Psoas muscle (tissue), 8 donors: ENCODE results near the gene ZIC1. TPM values are rescaled to one million over a fixed set of nuclear protein-coding genes. Genes with fewer than 3 reads are reported as not detected.

Source experiments
- ATAC-seq, 4 donors: fragments of 200-7000 bp; cut with Tn5 transposase; one replicate each; pipeline ENCODE4 v1.9.1; 2020; ENCODE audit warnings: moderate library complexity in 3 of 4, mild to moderate bottlenecking in 2 of 4
- DNase-seq, 2 donors: peaks; one replicate each; pipeline ENCODE4 v3.0.0-alpha.2; 2020
- H3K27ac ChIP-seq: fragments of 200-600 bp; one replicate; pipeline ENCODE4 v1.8.0; 2022
- H3K27me3 ChIP-seq, 3 donors: fragments of 200-600 bp in 1 of 3; one replicate each; pipeline versions ENCODE4 v1.6.1 to v1.8.0; 2013 to 2022; ENCODE audit warnings: low read length in 2 of 3, mild to moderate bottlenecking in 2 of 3, moderate library complexity in 1 of 3; ENCODE audit not compliant: insufficient read depth in 3 of 3
- H3K36me3 ChIP-seq, 2 donors: fragments of 200-600 bp in 1 of 2; one replicate each; pipeline versions ENCODE4 v1.6.1 to v1.8.0; 2013 to 2022; ENCODE audit warnings: low read depth in 1 of 2, mild to moderate bottlenecking in 1 of 2, moderate library complexity in 1 of 2; ENCODE audit not compliant: insufficient read depth in 1 of 2
- H3K4me1 ChIP-seq: fragments of 200-600 bp; one replicate; pipeline ENCODE4 v1.8.0; 2022
- H3K4me3 ChIP-seq: fragments of 200-600 bp; one replicate; pipeline ENCODE4 v1.8.0; 2022; ENCODE audit warnings: mild to moderate bottlenecking
- H3K9me3 ChIP-seq: fragments of 200-600 bp; one replicate; pipeline ENCODE4 v1.8.0; 2022
- WGBS, 3 donors: extraction: QIAGEN DNeasy Blood & Tissue Kit; methylation state at CpG; one replicate each; pipeline versions ENCODE4 v1.1.6 to v1.1.7; 2013; 5-methylcytosine and 5-hydroxymethylcytosine counted together
- intact Hi-C, 2 donors: fragments of 100-400 bp; cut with DNase I; formaldehyde crosslinking; loops; one replicate each; pipeline versions ENCODE4 v1.11.0 to v1.14.2; 2022
- polyA plus RNA-seq, 3 donors: library from polyadenylated mRNA; stranded (reverse); fragments of 200-250 nt; gene quantifications; one replicate each; pipeline ENCODE4 v1.2.3, GENCODE V29; 2013
- total RNA-seq, 4 donors: library from RNA; stranded (reverse); fragmentation: NEBNext Ultra II Directional in 2 of 4; extraction: Animal tissue kit (Norgen Biotek cat#: 25700) in 2 of 4; gene quantifications; one replicate each; pipeline versions ENCODE4 v1.2.1 to v1.2.4, GENCODE V29; 2021 to 2023
- TF ChIP-seq, protein P1 (sequence below): fragments of 200-600 bp; IDR thresholded peaks from one replicate; pipeline ENCODE4 v1.8.0; 2022; ENCODE audit warnings: antibody characterized with exemption
- donor health status: healthy with polysubstance abuse.
- donor health status: DM: no; HTN: no; CAD: no; lungs with moderate emphysema.
- donor health status: Bipolar disorder and iron deficiency.
- donor health status: healthy.
- donor health status: DM: yes; HTN: yes; CAD: no.
- donor health status: DM: no; HTN: no; CAD: no.
- donor health status: DM: no; HTN: no; CAD: no.
- donor health status: DM: yes; HTN: yes; CAD: no.

Gene ZIC1
- total and polyA plus RNA-seq, 7 donors, result 2.3 to 10.2 (median 4.5) TPM

DNA sequence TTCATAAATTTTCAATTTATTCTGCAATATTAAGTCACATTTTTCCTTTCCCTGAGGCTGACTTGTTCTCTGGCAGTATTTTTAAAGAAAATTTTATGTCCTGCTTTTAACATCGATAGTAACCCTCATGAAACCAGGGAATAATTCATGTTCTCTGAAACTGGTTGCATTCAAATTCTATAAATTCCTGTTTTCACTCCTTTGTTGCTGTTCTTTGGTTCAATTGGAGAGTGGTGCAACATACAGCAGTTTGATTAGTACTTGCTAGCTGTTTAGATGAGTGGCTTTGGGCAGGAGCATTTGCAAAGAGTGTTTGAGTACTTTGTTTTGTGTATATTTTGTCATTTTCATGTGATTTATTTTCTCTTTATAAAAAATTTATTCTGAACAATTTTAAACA lies 19.2 kb downstream of the ZIC1 start:
- no peak overlapping the region for H3K4me3 ChIP-seq
- H3K4me1 ChIP-seq, result no peaks in the 10 kb centered on the region
- peaks cover 2 to 6% (median 3%) of the 10 kb centered on the region in 3 donors for H3K27me3 ChIP-seq
- intact Hi-C loops, result no loop called here
- H3K9me3 ChIP-seq, result no peaks in the 10 kb centered on the region
- DNase-seq, result no peak
- ATAC-seq, result no peak
- no peak overlapping the region for H3K27ac ChIP-seq
- TF ChIP-seq, protein P1, sequence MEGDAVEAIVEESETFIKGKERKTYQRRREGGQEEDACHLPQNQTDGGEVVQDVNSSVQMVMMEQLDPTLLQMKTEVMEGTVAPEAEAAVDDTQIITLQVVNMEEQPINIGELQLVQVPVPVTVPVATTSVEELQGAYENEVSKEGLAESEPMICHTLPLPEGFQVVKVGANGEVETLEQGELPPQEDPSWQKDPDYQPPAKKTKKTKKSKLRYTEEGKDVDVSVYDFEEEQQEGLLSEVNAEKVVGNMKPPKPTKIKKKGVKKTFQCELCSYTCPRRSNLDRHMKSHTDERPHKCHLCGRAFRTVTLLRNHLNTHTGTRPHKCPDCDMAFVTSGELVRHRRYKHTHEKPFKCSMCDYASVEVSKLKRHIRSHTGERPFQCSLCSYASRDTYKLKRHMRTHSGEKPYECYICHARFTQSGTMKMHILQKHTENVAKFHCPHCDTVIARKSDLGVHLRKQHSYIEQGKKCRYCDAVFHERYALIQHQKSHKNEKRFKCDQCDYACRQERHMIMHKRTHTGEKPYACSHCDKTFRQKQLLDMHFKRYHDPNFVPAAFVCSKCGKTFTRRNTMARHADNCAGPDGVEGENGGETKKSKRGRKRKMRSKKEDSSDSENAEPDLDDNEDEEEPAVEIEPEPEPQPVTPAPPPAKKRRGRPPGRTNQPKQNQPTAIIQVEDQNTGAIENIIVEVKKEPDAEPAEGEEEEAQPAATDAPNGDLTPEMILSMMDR, result no peak
- no peaks in the 10 kb centered on the region for H3K36me3 ChIP-seq
- 69 to 77% (median 73%) methylated on average over 1 of the region's 1 CpG for whole genome bisulfite sequencing, 3 donors

DNA sequence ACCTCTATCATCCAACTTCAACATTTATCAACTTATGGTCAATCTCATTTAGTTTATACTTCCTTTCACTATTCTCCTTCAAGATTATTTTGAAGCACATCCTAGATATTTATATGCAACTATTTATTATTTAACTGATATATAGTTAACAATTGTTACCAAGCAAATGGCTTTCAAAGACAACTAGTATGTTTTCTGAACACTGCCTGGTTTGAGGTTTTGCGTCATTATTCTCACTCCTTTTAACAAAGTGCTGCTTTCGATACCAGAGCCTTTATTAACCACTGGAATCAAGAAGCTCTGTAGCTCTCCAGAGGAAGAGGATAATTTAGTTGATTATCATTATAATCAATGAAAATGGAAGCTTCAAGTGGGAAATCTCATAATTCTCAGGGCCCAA lies 19.6 kb downstream of the ZIC1 start:
- intact Hi-C loops, result no loop called here
- 95 to 98% (median 96%) methylated on average over 2 of the region's 2 CpGs for WGBS, 3 donors
- no peak for ATAC-seq
- Histone ChIP-seq H3K4me3 (no peak overlapping the region), H3K27ac (no peak overlapping the region), H3K9me3 (no peaks in the 10 kb centered on the region), H3K27me3 (peaks cover 2 to 6% (median 3%) of the 10 kb centered on the region in 3 donors), H3K36me3 (no peaks in the 10 kb centered on the region), H3K4me1 (no peaks in the 10 kb centered on the region)
- TF ChIP-seq, protein P1, result no peak
- DNase-seq, result no peak

DNA sequence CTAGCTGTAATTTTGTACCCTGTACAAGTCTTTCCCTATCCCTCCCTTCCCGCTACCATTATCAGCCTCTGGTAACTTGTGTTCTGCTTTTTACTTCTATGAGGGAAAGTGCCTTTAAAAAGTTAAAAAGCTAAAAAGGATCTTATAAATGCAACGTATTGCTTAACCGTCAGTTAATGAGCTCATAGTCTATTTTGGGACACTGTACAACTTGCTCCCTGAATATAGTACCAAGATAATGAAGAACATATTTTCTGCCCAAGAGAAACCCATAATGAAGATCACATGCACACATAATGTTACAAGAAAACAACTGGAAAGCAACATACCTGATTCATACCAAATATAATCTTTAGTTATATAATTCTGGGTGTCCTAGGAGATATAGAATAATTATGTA lies 22.6 kb downstream of the ZIC1 start:
- Histone ChIP-seq H3K27ac (no peak overlapping the region), H3K4me3 (no peak overlapping the region), H3K4me1 (no peaks in the 10 kb centered on the region), H3K27me3 (peaks cover 0 to 3% (median 0%) of the 10 kb centered on the region in 3 donors), H3K9me3 (no peaks in the 10 kb centered on the region), H3K36me3 (no peaks in the 10 kb centered on the region)
- 41 to 52% (median 44%) methylated on average over 3 of the region's 3 CpGs for WGBS, 3 donors
- DNase-seq (no peak), ATAC-seq (peak in 1 of 4 donors; percentile 67)
- intact Hi-C loops, result no loop called here
- TF ChIP-seq, protein P1, result no peak

DNA sequence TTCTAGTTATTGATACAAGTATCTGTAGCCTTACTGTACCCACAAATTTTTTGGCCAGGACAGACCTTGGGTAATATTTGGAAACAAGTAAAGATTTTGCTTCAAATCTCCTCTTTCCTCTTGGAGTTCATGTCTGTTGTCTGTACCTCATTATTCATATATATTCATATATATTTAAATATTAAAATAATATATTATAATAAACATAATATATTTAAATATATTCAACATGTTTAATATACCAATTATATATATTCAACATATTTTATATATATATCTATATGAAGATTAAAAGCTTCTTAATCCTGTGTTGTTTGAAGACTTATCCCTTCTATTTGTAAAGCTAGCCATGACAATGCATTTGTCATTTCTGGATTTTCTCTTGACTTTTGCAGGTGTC lies 38.1 kb downstream of the ZIC1 start:
- no peak for ATAC-seq
- no peak for DNase-seq
- Histone ChIP-seq H3K4me3 (no peak overlapping the region), H3K27ac (no peak overlapping the region), H3K4me1 (no peaks in the 10 kb centered on the region), H3K36me3 (no peaks in the 10 kb centered on the region), H3K9me3 (no peaks in the 10 kb centered on the region), H3K27me3 (no peaks in the 10 kb centered on the region)
- intact Hi-C loops, result no loop called here
- TF ChIP-seq, protein P1, result no peak

DNA sequence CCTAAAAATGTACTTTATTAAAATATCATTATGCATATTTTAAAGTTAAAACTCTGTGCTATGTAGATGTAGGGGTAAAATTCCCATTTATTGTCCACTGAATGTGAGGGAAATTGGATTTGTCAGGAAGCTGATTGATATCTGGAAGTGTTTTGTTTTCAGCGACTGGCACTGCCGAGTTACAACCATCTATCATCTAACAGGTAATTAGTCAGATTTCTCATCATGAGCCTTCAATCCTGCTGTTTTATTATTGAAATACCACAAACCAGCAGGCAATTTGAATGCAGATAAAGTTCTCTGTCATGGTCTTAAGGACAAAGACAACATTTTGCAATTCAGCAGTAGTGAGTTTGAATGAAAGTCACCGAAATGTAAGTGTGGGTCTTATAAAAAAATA lies 40.5 kb downstream of the ZIC1 start:
- WGBS, 3 donors, result 58 to 63% (median 60%) methylated on average over 3 of the region's 3 CpGs
- no peak for ATAC-seq
- Histone ChIP-seq H3K4me3 (no peak overlapping the region), H3K27ac (no peak overlapping the region), H3K4me1 (no peaks in the 10 kb centered on the region), H3K27me3 (no peaks in the 10 kb centered on the region), H3K36me3 (no peaks in the 10 kb centered on the region), H3K9me3 (no peaks in the 10 kb centered on the region)
- TF ChIP-seq, protein P1, result no peak
- DNase-seq, result no peak
- intact Hi-C loops, result no loop called here
